Hepatocyte (in vitro differentiated cells): ENCODE measurements around the gene INO80C. TPM values are rescaled to one million over a fixed set of nuclear protein-coding genes. Genes with fewer than 3 reads are reported as not detected.

Source experiments
- DNase-seq: peaks from one replicate; pipeline ENCODE4 v3.0.0-alpha.2; 2016; ENCODE audit warnings: low spot score
- H2AFZ ChIP-seq: fragments of 200-600 bp; sonication (generic); 2 replicates; pipeline ENCODE4 v1.6.0; 2016; ENCODE audit warnings: antibody characterized with exemption, mild to moderate bottlenecking
- H3K27ac ChIP-seq: fragments of 200-600 bp; sonication (generic); 2 replicates; pipeline ENCODE4 v1.5.1; 2016; ENCODE audit warnings: mild to moderate bottlenecking
- H3K27me3 ChIP-seq: fragments of 200-600 bp; sonication (generic); 2 replicates; pipeline ENCODE4 v1.6.1; 2016
- H3K36me3 ChIP-seq: fragments of 200-600 bp; sonication (generic); replicated peaks from 2 replicates; pipeline ENCODE4 v1.5.1; 2016; ENCODE audit warnings: low read depth; ENCODE audit not compliant: insufficient read depth
- H3K4me1 ChIP-seq: fragments of 200-600 bp; sonication (generic); 2 replicates; pipeline ENCODE4 v1.5.1; 2016; ENCODE audit warnings: mild to moderate bottlenecking, moderate library complexity; ENCODE audit not compliant: insufficient read depth
- H3K4me2 ChIP-seq: fragments of 200-600 bp; sonication (generic); 2 replicates; pipeline ENCODE4 v1.6.0; 2016
- H3K4me3 ChIP-seq: fragments of 200-600 bp; sonication (generic); 2 replicates; pipeline ENCODE4 v1.5.1; 2016; ENCODE audit warnings: mild to moderate bottlenecking
- H3K79me2 ChIP-seq: fragments of 200-600 bp; sonication (generic); 2 replicates; pipeline ENCODE4 v1.6.0; 2017; ENCODE audit warnings: mild to moderate bottlenecking
- H3K9me2 ChIP-seq: fragments of 200-600 bp; sonication (generic); replicated peaks from 2 replicates; pipeline ENCODE4 v1.6.0; 2017; ENCODE audit warnings: mild to moderate bottlenecking; ENCODE audit not compliant: insufficient read depth
- H3K9me3 ChIP-seq: fragments of 200-600 bp; sonication (generic); 2 replicates; pipeline ENCODE4 v1.5.1; 2016; ENCODE audit warnings: low read depth, mild to moderate bottlenecking
- H4K20me1 ChIP-seq: fragments of 200-600 bp; sonication (generic); 2 replicates; pipeline ENCODE4 v1.6.0; 2016; ENCODE audit warnings: mild to moderate bottlenecking; ENCODE audit not compliant: insufficient read depth, poor library complexity, severe bottlenecking
- EZH2 ChIP-seq: fragments of 200-600 bp; sonication (generic); IDR thresholded peaks from 2 replicates; pipeline ENCODE4 v1.6.1; 2016; ENCODE audit warnings: antibody characterized with exemption, mild to moderate bottlenecking, borderline replicate concordance
- EZH2phosphoT487 ChIP-seq: fragments of 200-600 bp; sonication (generic); IDR thresholded peaks from one replicate; pipeline ENCODE4 v1.6.1; 2018; ENCODE audit warnings: antibody characterized with exemption, mild to moderate bottlenecking, low read depth, moderate library complexity; ENCODE audit not compliant: unreplicated experiment, severe bottlenecking
- WGBS: methylation state at CpG from one replicate; pipeline ENCODE4 v1.1.6; 2016; ENCODE audit warnings: low lambda C conversion rate; ENCODE audit errors: missing lambda C conversion rate; 5-methylcytosine and 5-hydroxymethylcytosine counted together
- polyA plus RNA-seq: library from polyadenylated mRNA; unstranded; fragments of >200 nt; fragmentation: Nextera tagmentation; extraction: Ambion mirVana; gene quantifications from 2 replicates; pipeline ENCODE4 v1.2.1, GENCODE V29; 2016
- total RNA-seq: library from RNA; depleted of rRNA; stranded (reverse); fragments of >200 nt; gene quantifications from 2 replicates; pipeline ENCODE4 v1.2.3, GENCODE V29; 2014
- TF ChIP-seq, protein P1 (sequence below): fragments of 200-600 bp; sonication (generic); IDR thresholded peaks from 2 replicates; pipeline ENCODE4 v1.5.1; 2016; ENCODE audit warnings: antibody characterized with exemption, mild to moderate bottlenecking; ENCODE audit not compliant: poor library complexity

Gene INO80C
- total and polyA plus RNA-seq, 2 experiments from 2014 or later = 16.5 to 25.1 TPM

GRCh38 chr18:35508746-35509338 is 11.1 kb upstream of the INO80C start:
- Histone ChIP-seq H3K4me3 (no peak overlapping the region), H3K79me2 (no peaks in the 10 kb centered on the region), H3K9me3 (no peaks in the 10 kb centered on the region), H3K36me3 (no peaks in the 10 kb centered on the region), H3K4me2 (no peak overlapping the region), H3K9me2 (no peaks in the 10 kb centered on the region), H2AFZ (no peak overlapping the region), H4K20me1 (no peaks in the 10 kb centered on the region), H3K27ac (no peak overlapping the region), H3K27me3 (no peaks in the 10 kb centered on the region), H3K4me1 (no peaks in the 10 kb centered on the region)
- no peak for DNase-seq
- TF ChIP-seq, protein P1, sequence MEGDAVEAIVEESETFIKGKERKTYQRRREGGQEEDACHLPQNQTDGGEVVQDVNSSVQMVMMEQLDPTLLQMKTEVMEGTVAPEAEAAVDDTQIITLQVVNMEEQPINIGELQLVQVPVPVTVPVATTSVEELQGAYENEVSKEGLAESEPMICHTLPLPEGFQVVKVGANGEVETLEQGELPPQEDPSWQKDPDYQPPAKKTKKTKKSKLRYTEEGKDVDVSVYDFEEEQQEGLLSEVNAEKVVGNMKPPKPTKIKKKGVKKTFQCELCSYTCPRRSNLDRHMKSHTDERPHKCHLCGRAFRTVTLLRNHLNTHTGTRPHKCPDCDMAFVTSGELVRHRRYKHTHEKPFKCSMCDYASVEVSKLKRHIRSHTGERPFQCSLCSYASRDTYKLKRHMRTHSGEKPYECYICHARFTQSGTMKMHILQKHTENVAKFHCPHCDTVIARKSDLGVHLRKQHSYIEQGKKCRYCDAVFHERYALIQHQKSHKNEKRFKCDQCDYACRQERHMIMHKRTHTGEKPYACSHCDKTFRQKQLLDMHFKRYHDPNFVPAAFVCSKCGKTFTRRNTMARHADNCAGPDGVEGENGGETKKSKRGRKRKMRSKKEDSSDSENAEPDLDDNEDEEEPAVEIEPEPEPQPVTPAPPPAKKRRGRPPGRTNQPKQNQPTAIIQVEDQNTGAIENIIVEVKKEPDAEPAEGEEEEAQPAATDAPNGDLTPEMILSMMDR = no peak
- TF ChIP-seq EZH2 (no peak), EZH2phosphoT487 (no peak)
- 64% methylated on average over 6 of the region's 6 CpGs for WGBS

DNA sequence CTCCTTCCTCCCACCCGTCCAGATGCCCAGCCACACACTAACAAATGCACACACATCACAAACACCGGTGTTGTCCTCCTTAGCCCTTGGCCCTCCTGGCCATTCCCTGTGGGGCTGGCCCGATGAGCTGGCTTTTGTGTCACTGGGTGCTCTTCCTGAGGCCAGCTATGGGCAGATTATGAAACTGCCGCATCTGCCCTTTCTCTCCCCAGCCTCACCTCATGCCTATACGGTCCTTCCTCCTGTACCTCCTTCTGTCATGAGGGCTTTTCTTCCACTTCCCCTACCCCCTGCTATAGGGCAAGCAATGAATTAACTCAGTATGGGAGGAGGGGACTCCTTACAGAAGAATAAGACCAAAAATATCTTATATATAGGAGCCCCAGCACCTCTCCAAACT is 10.3 kb upstream of the INO80C start:
- Histone ChIP-seq H3K36me3 (no peaks in the 10 kb centered on the region), H3K9me2 (no peaks in the 10 kb centered on the region), H3K9me3 (no peaks in the 10 kb centered on the region), H3K27ac (no peak overlapping the region), H4K20me1 (no peaks in the 10 kb centered on the region), H3K27me3 (no peaks in the 10 kb centered on the region), H3K4me1 (no peaks in the 10 kb centered on the region), H3K4me3 (no peak overlapping the region), H3K79me2 (no peaks in the 10 kb centered on the region), H3K4me2 (no peak overlapping the region), H2AFZ (no peak overlapping the region)
- WGBS = 82% methylated on average over 5 of the region's 5 CpGs
- no peak for DNase-seq
- no peak for TF ChIP-seq EZH2phosphoT487
- TF ChIP-seq EZH2 = no peak
- TF ChIP-seq, protein P1 = no peak

DNA sequence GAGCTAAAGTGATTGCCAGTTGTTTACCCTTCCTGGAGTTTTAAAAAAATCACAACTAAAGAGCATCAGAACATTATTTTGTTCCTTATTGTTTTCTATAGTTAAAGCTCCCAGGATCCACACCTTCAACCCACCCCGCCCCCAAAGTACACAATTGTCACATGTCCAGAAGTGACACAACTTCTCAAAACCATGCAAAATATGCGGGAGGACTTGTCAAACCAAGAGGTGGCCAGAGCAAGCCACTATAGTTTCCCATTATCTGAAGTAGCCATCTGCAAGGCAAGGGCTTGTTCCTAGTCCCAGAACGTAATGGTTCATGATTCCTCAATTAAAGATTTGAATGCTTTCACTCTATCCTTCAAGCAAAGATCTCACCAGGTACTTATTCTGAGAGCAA is 9.9 kb upstream of the INO80C start:
- no peak overlapping the region for H3K4me2 ChIP-seq
- TF ChIP-seq EZH2phosphoT487 = no peak
- WGBS = 77% methylated on average over 3 of the region's 3 CpGs

GRCh38 chr18:35507192-35507591 is 9.4 kb upstream of the INO80C start:
- Histone ChIP-seq H3K27ac (no peak overlapping the region), H3K9me3 (no peaks in the 10 kb centered on the region), H3K27me3 (no peaks in the 10 kb centered on the region), H2AFZ (no peak overlapping the region), H3K4me1 (no peaks in the 10 kb centered on the region), H3K9me2 (no peaks in the 10 kb centered on the region), H3K4me2 (no peak overlapping the region), H3K79me2 (no peaks in the 10 kb centered on the region), H4K20me1 (no peaks in the 10 kb centered on the region), H3K36me3 (no peaks in the 10 kb centered on the region), H3K4me3 (no peak overlapping the region)
- TF ChIP-seq EZH2phosphoT487 = no peak
- no peak for TF ChIP-seq EZH2
- TF ChIP-seq, protein P1 = no peak
- no peak for DNase-seq
- WGBS = 76% methylated on average over 3 of the region's 3 CpGs

More for the DNA sequence above, 9.9 kb upstream of the INO80C start:
- H3K27ac ChIP-seq = no peak overlapping the region
- no peaks in the 10 kb centered on the region for H3K36me3 ChIP-seq
- H3K79me2 ChIP-seq = no peaks in the 10 kb centered on the region
- H2AFZ ChIP-seq = no peak overlapping the region
- no peaks in the 10 kb centered on the region for H3K4me1 ChIP-seq
- no peaks in the 10 kb centered on the region for H3K9me3 ChIP-seq
- H3K27me3 ChIP-seq = no peaks in the 10 kb centered on the region
- H3K9me2 ChIP-seq = no peaks in the 10 kb centered on the region
- H3K4me3 ChIP-seq = no peak overlapping the region
- H4K20me1 ChIP-seq = no peaks in the 10 kb centered on the region
- DNase-seq = no peak
